LNCaP clone FGC (cell line): Measurements from ENCODE around the gene SNPH.

Source experiments
- DNase-seq: peaks from one replicate; pipeline ENCODE4 v3.0.0-alpha.2; 2011; ENCODE audit warnings: low read depth
- H3K4me3 ChIP-seq: 2 replicates; pipeline ENCODE4 v1.5.1; 2011; ENCODE audit warnings: mild to moderate bottlenecking, low read depth, low read length, control low read depth
- TF ChIP-seq, protein P1 (sequence below): IDR thresholded peaks from 2 replicates; pipeline ENCODE4 v1.5.1; 2012; ENCODE audit warnings: mild to moderate bottlenecking; ENCODE audit not compliant: control insufficient read depth, insufficient read depth; ENCODE audit errors: extremely low read depth

Gene SNPH

GRCh38 chr20:1229541-1229940 lies 36.6 kb upstream of the SNPH start:
- no peak for DNase-seq

GRCh38 chr20:1232286-1233111 lies 33.6 kb upstream of the SNPH start:
- TF ChIP-seq, protein P1, sequence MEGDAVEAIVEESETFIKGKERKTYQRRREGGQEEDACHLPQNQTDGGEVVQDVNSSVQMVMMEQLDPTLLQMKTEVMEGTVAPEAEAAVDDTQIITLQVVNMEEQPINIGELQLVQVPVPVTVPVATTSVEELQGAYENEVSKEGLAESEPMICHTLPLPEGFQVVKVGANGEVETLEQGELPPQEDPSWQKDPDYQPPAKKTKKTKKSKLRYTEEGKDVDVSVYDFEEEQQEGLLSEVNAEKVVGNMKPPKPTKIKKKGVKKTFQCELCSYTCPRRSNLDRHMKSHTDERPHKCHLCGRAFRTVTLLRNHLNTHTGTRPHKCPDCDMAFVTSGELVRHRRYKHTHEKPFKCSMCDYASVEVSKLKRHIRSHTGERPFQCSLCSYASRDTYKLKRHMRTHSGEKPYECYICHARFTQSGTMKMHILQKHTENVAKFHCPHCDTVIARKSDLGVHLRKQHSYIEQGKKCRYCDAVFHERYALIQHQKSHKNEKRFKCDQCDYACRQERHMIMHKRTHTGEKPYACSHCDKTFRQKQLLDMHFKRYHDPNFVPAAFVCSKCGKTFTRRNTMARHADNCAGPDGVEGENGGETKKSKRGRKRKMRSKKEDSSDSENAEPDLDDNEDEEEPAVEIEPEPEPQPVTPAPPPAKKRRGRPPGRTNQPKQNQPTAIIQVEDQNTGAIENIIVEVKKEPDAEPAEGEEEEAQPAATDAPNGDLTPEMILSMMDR = no peak
- no peak overlapping the region for H3K4me3 ChIP-seq
- DNase-seq = no peak

More at GRCh38 chr20:1229541-1229940, 36.6 kb upstream of the SNPH start:
- no peak overlapping the region for H3K4me3 ChIP-seq
- TF ChIP-seq, protein P1 = no peak

GRCh38 chr20:1240549-1240948 lies 25.5 kb upstream of the SNPH start:
- DNase-seq = no peak
- TF ChIP-seq, protein P1 = no peak
- H3K4me3 ChIP-seq = no peak overlapping the region

DNA sequence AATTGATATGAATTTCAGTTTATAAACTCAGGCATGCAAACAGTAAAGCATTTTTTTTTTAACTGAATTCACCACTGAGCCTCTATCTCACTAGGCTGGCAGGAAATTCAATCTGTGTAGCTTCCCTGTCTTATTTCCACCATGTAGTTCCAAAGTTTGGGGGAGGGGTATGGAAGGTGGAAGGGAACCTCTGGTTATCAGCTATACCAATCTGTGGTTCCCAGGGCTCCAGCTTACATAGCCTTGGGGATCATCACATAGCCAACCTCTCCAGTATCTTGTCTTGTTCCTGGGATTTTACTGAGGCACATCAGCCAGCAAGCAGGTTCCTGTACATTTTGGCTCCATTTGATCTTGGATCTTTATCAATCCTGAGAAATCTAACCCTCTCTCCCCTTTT lies 24.6 kb upstream of the SNPH start:
- no peak for DNase-seq
- no peak overlapping the region for H3K4me3 ChIP-seq
- TF ChIP-seq, protein P1 = no peak

- TF ChIP-seq, protein P1 = no peak
- no peak overlapping the region for H3K4me3 ChIP-seq
- no peak for DNase-seq
Measured at GRCh38 chr20:1242099-1242498, 24.0 kb upstream of the SNPH start.

- DNase-seq = no peak
- no peak overlapping the region for H3K4me3 ChIP-seq
- TF ChIP-seq, protein P1 = no peak
Measured at GRCh38 chr20:1242530-1242929, 23.6 kb upstream of the SNPH start.

- no peak overlapping the region for H3K4me3 ChIP-seq
- TF ChIP-seq, protein P1 = no peak
- DNase-seq = no peak
Measured at GRCh38 chr20:1245578-1245977, 20.5 kb upstream of the SNPH start.
